ENCODE data around the gene FRMPD2.

FRMPD2 gene

GRCh38 chr10:48237259-48238250 lies 36.9 kb downstream of the FRMPD2 start:
- Mint-ChIP-seq H3K36me3 (ENCODE audit: low read depth) (no peaks in the 10 kb centered on the region), H3K27me3 (ENCODE audit: low read depth) (peaks cover 7% of the 10 kb centered on the region), H3K27ac (no peak overlapping the region), H3K4me3 (no peak overlapping the region), H3K9me3 (no peaks in the 10 kb centered on the region), H3K4me1 (no peaks in the 10 kb centered on the region)
- no peak for TF ChIP-seq CTCF (IDR thresholded peaks at IDR 0.05; ENCODE audit: unreplicated experiment in 3 of 3)

- Mint-ChIP-seq H3K4me3 (no peak overlapping the region), H3K36me3 (ENCODE audit: low read depth) (no peaks in the 10 kb centered on the region), H3K27me3 (ENCODE audit: low read depth) (peaks cover 7% of the 10 kb centered on the region), H3K27ac (no peak overlapping the region), H3K4me1 (no peaks in the 10 kb centered on the region), H3K9me3 (no peaks in the 10 kb centered on the region)
- no peak for TF ChIP-seq CTCF (IDR thresholded peaks at IDR 0.05; ENCODE audit: unreplicated experiment in 3 of 3)
Measured at GRCh38 chr10:48236199-48236621, 38.3 kb downstream of the FRMPD2 start.

GRCh38 chr10:48235501-48235900 lies 39.0 kb downstream of the FRMPD2 start:
- Mint-ChIP-seq H3K9me3 (no peaks in the 10 kb centered on the region), H3K4me3 (no peak overlapping the region), H3K27me3 (ENCODE audit: low read depth) (peaks cover 7% of the 10 kb centered on the region)

GRCh38 chr10:48234787-48235186 lies 39.7 kb downstream of the FRMPD2 start:
- peaks cover 7% of the 10 kb centered on the region for H3K27me3 Mint-ChIP-seq (ENCODE audit: low read depth)
- TF ChIP-seq CTCF (IDR thresholded peaks at IDR 0.05; ENCODE audit: unreplicated experiment in 3 of 3): no peak
- no peaks in the 10 kb centered on the region for H3K36me3 Mint-ChIP-seq (ENCODE audit: low read depth)
- H3K9me3 Mint-ChIP-seq: no peaks in the 10 kb centered on the region
- H3K4me1 Mint-ChIP-seq: no peaks in the 10 kb centered on the region
- no peak overlapping the region for H3K4me3 Mint-ChIP-seq
- H3K27ac Mint-ChIP-seq: no peak overlapping the region

More at GRCh38 chr10:48235501-48235900, 39.0 kb downstream of the FRMPD2 start:
- Mint-ChIP-seq H3K4me1 (no peaks in the 10 kb centered on the region), H3K36me3 (ENCODE audit: low read depth) (no peaks in the 10 kb centered on the region), H3K27ac (no peak overlapping the region)
- TF ChIP-seq CTCF (IDR thresholded peaks at IDR 0.05; ENCODE audit: unreplicated experiment in 3 of 3): no peak

GRCh38 chr10:48234295-48234694 lies 40.2 kb downstream of the FRMPD2 start:
- TF ChIP-seq CTCF (IDR thresholded peaks at IDR 0.05; ENCODE audit: unreplicated experiment in 3 of 3): no peak
- Mint-ChIP-seq H3K27me3 (ENCODE audit: low read depth) (peaks cover 7% of the 10 kb centered on the region), H3K4me1 (no peaks in the 10 kb centered on the region), H3K4me3 (no peak overlapping the region), H3K9me3 (no peaks in the 10 kb centered on the region), H3K36me3 (ENCODE audit: low read depth) (no peaks in the 10 kb centered on the region), H3K27ac (no peak overlapping the region)

All from nephron (organoid).